Karpas-422 (cell line): ENCODE data around the gene MTNR1A. TPM values are rescaled to one million over a fixed set of nuclear protein-coding genes. Genes with fewer than 3 reads are reported as not detected.

ENCODE experiments used
- DNase-seq: peaks from one replicate; pipeline ENCODE4 v3.0.0-alpha.2; 2015
- H2AFZ ChIP-seq: fragments of 200-600 bp; sonication (generic); 2 replicates; pipeline ENCODE4 v1.6.1; 2014; ENCODE audit warnings: antibody characterized with exemption, low read length, mixed read lengths
- H3K27ac ChIP-seq: fragments of 200-600 bp; sonication (generic); 2 replicates; pipeline ENCODE4 v1.5.1; 2014; ENCODE audit warnings: mild to moderate bottlenecking, low read length, moderate library complexity
- H3K27me3 ChIP-seq: fragments of 200-600 bp; sonication (generic); 2 replicates; pipeline ENCODE4 v1.6.1; 2014; ENCODE audit warnings: low read length, mixed read lengths
- H3K36me3 ChIP-seq: fragments of 200-600 bp; sonication (generic); 2 replicates; pipeline ENCODE4 v1.6.1; 2014; ENCODE audit warnings: low read length, mixed read lengths; ENCODE audit not compliant: insufficient read depth
- H3K4me1 ChIP-seq: fragments of 200-600 bp; sonication (generic); 2 replicates; pipeline ENCODE4 v1.6.1; 2014; ENCODE audit warnings: mild to moderate bottlenecking, low read length, mixed read lengths
- H3K4me2 ChIP-seq: fragments of 200-600 bp; sonication (generic); 2 replicates; pipeline ENCODE4 v1.6.1; 2014; ENCODE audit warnings: low read length, low read depth, mild to moderate bottlenecking; ENCODE audit not compliant: poor library complexity, severe bottlenecking
- H3K4me3 ChIP-seq: fragments of 200-600 bp; sonication (generic); 2 replicates; pipeline ENCODE4 v1.5.1; 2014; ENCODE audit warnings: mild to moderate bottlenecking, antibody characterized with exemption, low read length, mixed read lengths
- H3K79me2 ChIP-seq: fragments of 200-600 bp; sonication (generic); 2 replicates; pipeline ENCODE4 v1.6.1; 2014; ENCODE audit warnings: mild to moderate bottlenecking, low read length, mixed read lengths
- H3K9ac ChIP-seq: fragments of 200-600 bp; sonication (generic); 2 replicates; pipeline ENCODE4 v1.6.0; 2014; ENCODE audit warnings: low read length
- H3K9me2 ChIP-seq: fragments of 200-600 bp; sonication (generic), shearing (Covaris generic); replicated peaks from 2 replicates; pipeline ENCODE4 v1.6.0; 2014; ENCODE audit warnings: mild to moderate bottlenecking, low read length, moderate library complexity; ENCODE audit not compliant: insufficient read depth
- H3K9me3 ChIP-seq: fragments of 300-700, 200-600 bp; sonication (generic); 2 replicates; pipeline ENCODE4 v1.6.1; 2014; ENCODE audit warnings: low read length, mixed read lengths
- H4K20me1 ChIP-seq: fragments of 200-600 bp; sonication (generic); 2 replicates; pipeline ENCODE4 v1.6.1; 2014; ENCODE audit warnings: mild to moderate bottlenecking, antibody characterized with exemption, low read length, low read depth; ENCODE audit not compliant: insufficient read depth
- total RNA-seq: library from RNA; depleted of rRNA; stranded (reverse); fragments of >200 nt; shearing (Covaris generic); gene quantifications from 2 replicates; pipeline ENCODE4 v1.2.3, GENCODE V29; 2014; ENCODE audit warnings: low replicate concordance; rRNA removed

MTNR1A gene
- total RNA-seq = not detected in 2 replicates

GRCh38 chr4:186554914-186555827 is at the start of gene MTNR1A:
Gene MTNR1A, minus strand, starts transcription at chr4:186555567. Its CDS starts 202 bp downstream, at chr4:186555365.
- no peak for DNase-seq
- H3K4me1 ChIP-seq = no peaks in the 10 kb centered on the region
- no peaks in the 10 kb centered on the region for H3K9me3 ChIP-seq
- no peaks in the 10 kb centered on the region for H3K27me3 ChIP-seq
- H2AFZ ChIP-seq = no peak within 1 kb of the TSS
- H3K4me2 ChIP-seq = no peak within 1 kb of the TSS
- H3K79me2 ChIP-seq = no peaks in the 10 kb centered on the region
- no peaks in the 10 kb centered on the region for H4K20me1 ChIP-seq
- no peak within 1 kb of the TSS for H3K9ac ChIP-seq
- no peaks in the 10 kb centered on the region for H3K36me3 ChIP-seq
- no peak within 1 kb of the TSS for H3K4me3 ChIP-seq
- no peak within 1 kb of the TSS for H3K27ac ChIP-seq
- H3K9me2 ChIP-seq = no peaks in the 10 kb centered on the region

GRCh38 chr4:186604124-186604807 is 48.9 kb upstream of the MTNR1A start:
- Histone ChIP-seq H4K20me1 (no peaks in the 10 kb centered on the region), H3K79me2 (no peaks in the 10 kb centered on the region), H3K4me2 (no peak overlapping the region), H3K9me3 (no peaks in the 10 kb centered on the region), H3K27me3 (no peaks in the 10 kb centered on the region), H2AFZ (no peak overlapping the region), H3K4me3 (no peak overlapping the region), H3K27ac (no peak overlapping the region), H3K36me3 (no peaks in the 10 kb centered on the region), H3K9me2 (no peaks in the 10 kb centered on the region), H3K4me1 (no peaks in the 10 kb centered on the region), H3K9ac (no peak overlapping the region)
- no peak for DNase-seq

GRCh38 chr4:186602978-186603377 is 47.6 kb upstream of the MTNR1A start:
- no peaks in the 10 kb centered on the region for H3K27me3 ChIP-seq
- no peak overlapping the region for H3K4me3 ChIP-seq
- no peak overlapping the region for H2AFZ ChIP-seq
- no peak for DNase-seq
- H3K9ac ChIP-seq = no peak overlapping the region
- H4K20me1 ChIP-seq = no peaks in the 10 kb centered on the region
- no peaks in the 10 kb centered on the region for H3K79me2 ChIP-seq
- no peaks in the 10 kb centered on the region for H3K9me2 ChIP-seq
- no peaks in the 10 kb centered on the region for H3K36me3 ChIP-seq
- no peak overlapping the region for H3K27ac ChIP-seq
- no peak overlapping the region for H3K4me2 ChIP-seq
- H3K9me3 ChIP-seq = no peaks in the 10 kb centered on the region
- no peaks in the 10 kb centered on the region for H3K4me1 ChIP-seq

GRCh38 chr4:186599483-186599882 is 44.1 kb upstream of the MTNR1A start:
- no peak overlapping the region for H3K27ac ChIP-seq
- no peak for DNase-seq
- H3K9me3 ChIP-seq = no peaks in the 10 kb centered on the region
- no peak overlapping the region for H2AFZ ChIP-seq
- no peaks in the 10 kb centered on the region for H3K79me2 ChIP-seq
- H3K4me3 ChIP-seq = no peak overlapping the region
- H3K9me2 ChIP-seq = no peaks in the 10 kb centered on the region
- H3K27me3 ChIP-seq = no peaks in the 10 kb centered on the region
- no peaks in the 10 kb centered on the region for H3K4me1 ChIP-seq
- H3K4me2 ChIP-seq = no peak overlapping the region
- no peaks in the 10 kb centered on the region for H3K36me3 ChIP-seq
- no peaks in the 10 kb centered on the region for H4K20me1 ChIP-seq
- H3K9ac ChIP-seq = no peak overlapping the region

GRCh38 chr4:186598686-186599085 is 43.3 kb upstream of the MTNR1A start:
- H3K27ac ChIP-seq = no peak overlapping the region
- no peaks in the 10 kb centered on the region for H3K9me2 ChIP-seq
- no peaks in the 10 kb centered on the region for H3K4me1 ChIP-seq
- no peaks in the 10 kb centered on the region for H3K36me3 ChIP-seq
- H2AFZ ChIP-seq = no peak overlapping the region
- no peaks in the 10 kb centered on the region for H3K79me2 ChIP-seq
- DNase-seq = no peak
- H3K4me3 ChIP-seq = no peak overlapping the region
- no peak overlapping the region for H3K9ac ChIP-seq
- no peak overlapping the region for H3K4me2 ChIP-seq
- no peaks in the 10 kb centered on the region for H3K27me3 ChIP-seq
- H4K20me1 ChIP-seq = no peaks in the 10 kb centered on the region
- H3K9me3 ChIP-seq = no peaks in the 10 kb centered on the region

- no peak overlapping the region for H3K27ac ChIP-seq
- no peaks in the 10 kb centered on the region for H3K79me2 ChIP-seq
- H2AFZ ChIP-seq = no peak overlapping the region
- no peaks in the 10 kb centered on the region for H3K27me3 ChIP-seq
- no peaks in the 10 kb centered on the region for H3K9me2 ChIP-seq
- no peak overlapping the region for H3K4me2 ChIP-seq
- no peak for DNase-seq
- H4K20me1 ChIP-seq = no peaks in the 10 kb centered on the region
- no peaks in the 10 kb centered on the region for H3K36me3 ChIP-seq
- H3K9ac ChIP-seq = no peak overlapping the region
- no peaks in the 10 kb centered on the region for H3K9me3 ChIP-seq
- H3K4me1 ChIP-seq = no peaks in the 10 kb centered on the region
- no peak overlapping the region for H3K4me3 ChIP-seq
Measured at GRCh38 chr4:186596850-186597390, 41.6 kb upstream of the MTNR1A start.

GRCh38 chr4:186596346-186596745 is 41.0 kb upstream of the MTNR1A start:
- DNase-seq = no peak
- Histone ChIP-seq H3K4me3 (no peak overlapping the region), H2AFZ (no peak overlapping the region), H3K9me2 (no peaks in the 10 kb centered on the region), H3K4me1 (no peaks in the 10 kb centered on the region), H3K36me3 (no peaks in the 10 kb centered on the region), H3K9me3 (no peaks in the 10 kb centered on the region), H3K9ac (no peak overlapping the region), H3K27me3 (no peaks in the 10 kb centered on the region), H4K20me1 (no peaks in the 10 kb centered on the region), H3K79me2 (no peaks in the 10 kb centered on the region), H3K4me2 (no peak overlapping the region), H3K27ac (no peak overlapping the region)

- no peaks in the 10 kb centered on the region for H3K9me2 ChIP-seq
- no peaks in the 10 kb centered on the region for H3K36me3 ChIP-seq
- no peak overlapping the region for H2AFZ ChIP-seq
- no peak for DNase-seq
- no peaks in the 10 kb centered on the region for H3K79me2 ChIP-seq
- no peak overlapping the region for H3K4me2 ChIP-seq
- no peak overlapping the region for H3K27ac ChIP-seq
- no peak overlapping the region for H3K9ac ChIP-seq
- no peaks in the 10 kb centered on the region for H4K20me1 ChIP-seq
- no peak overlapping the region for H3K4me3 ChIP-seq
- H3K4me1 ChIP-seq = no peaks in the 10 kb centered on the region
- H3K27me3 ChIP-seq = no peaks in the 10 kb centered on the region
- no peaks in the 10 kb centered on the region for H3K9me3 ChIP-seq
Measured at GRCh38 chr4:186593587-186593973, 38.2 kb upstream of the MTNR1A start.
